ENCODE results near the gene PIBF1. TPM values are rescaled to one million over a fixed set of nuclear protein-coding genes. Genes with fewer than 3 reads are reported as not detected.
"Not testable (repeated sequence)": the region's sequence is repeated elsewhere in the genome, so short reads cannot be mapped to it uniquely, and the experiment has no call there.

PIBF1 gene
- total RNA-seq, 1 donor from 2014 or later = 28.3 TPM

- DNase-seq = no peak
- H3K27me3 ChIP-seq = no peaks in the 10 kb centered on the region
- H3K4me3 ChIP-seq = no peak overlapping the region
- ATAC-seq = no peak
- H3K9me3 ChIP-seq = no peaks in the 10 kb centered on the region
- intact Hi-C loops (cut with DNase I) = no loop called here
- H3K27ac ChIP-seq = no peak overlapping the region
- peaks cover 9% of the 10 kb centered on the region for H3K36me3 ChIP-seq
- peaks cover 3% of the 10 kb centered on the region for H3K4me1 ChIP-seq
- no peak for TF ChIP-seq CTCF (IDR thresholded peaks at IDR 0.05)
Observed at GRCh38 chr13:72805676-72806346, 23.9 kb downstream of the PIBF1 start.

GRCh38 chr13:72806514-72806913 is 24.6 kb downstream of the PIBF1 start:
- intact Hi-C loops (cut with DNase I); H3K36me3 ChIP-seq; H3K27ac ChIP-seq; H3K27me3 ChIP-seq; H3K4me3 ChIP-seq; DNase-seq; H3K9me3 ChIP-seq; H3K4me1 ChIP-seq; ATAC-seq: not testable (repeated sequence)

GRCh38 chr13:72808917-72809500 is 27.1 kb downstream of the PIBF1 start:
- ATAC-seq = no peak

GRCh38 chr13:72820156-72820897 is 38.4 kb downstream of the PIBF1 start:
- H3K4me1 ChIP-seq = no peaks in the 10 kb centered on the region
- no peaks in the 10 kb centered on the region for H3K27me3 ChIP-seq
- peaks cover 31% of the 10 kb centered on the region for H3K36me3 ChIP-seq
- intact Hi-C loops (cut with DNase I) = no loop called here
- H3K4me3 ChIP-seq = no peak overlapping the region
- no peak for DNase-seq
- no peak for TF ChIP-seq CTCF (IDR thresholded peaks at IDR 0.05)
- H3K27ac ChIP-seq = no peak overlapping the region
- ATAC-seq = no peak
- H3K9me3 ChIP-seq = no peaks in the 10 kb centered on the region

More at GRCh38 chr13:72808917-72809500, 27.1 kb downstream of the PIBF1 start:
- TF ChIP-seq CTCF (IDR thresholded peaks at IDR 0.05) = peak; percentile 68
- Histone ChIP-seq H3K4me1 (peaks cover 3% of the 10 kb centered on the region), H3K27ac (no peak overlapping the region), H3K36me3 (peaks cover 9% of the 10 kb centered on the region), H3K9me3 (no peaks in the 10 kb centered on the region), H3K4me3 (no peak overlapping the region), H3K27me3 (no peaks in the 10 kb centered on the region)
- DNase-seq = no peak
- intact Hi-C loops (cut with DNase I) = no loop called here

GRCh38 chr13:72820898-72821279 is 39.0 kb downstream of the PIBF1 start:
- no peak for TF ChIP-seq CTCF (IDR thresholded peaks at IDR 0.05)
- H3K36me3 ChIP-seq = peaks cover 36% of the 10 kb centered on the region
- intact Hi-C loops (cut with DNase I) = no loop called here

GRCh38 chr13:72823081-72823480 is 41.1 kb downstream of the PIBF1 start:
- H3K4me3 ChIP-seq = no peak overlapping the region
- intact Hi-C loops (cut with DNase I) = no loop called here
- H3K27me3 ChIP-seq = no peaks in the 10 kb centered on the region
- no peak overlapping the region for H3K27ac ChIP-seq
- no peak for TF ChIP-seq CTCF (IDR thresholded peaks at IDR 0.05)
- no peaks in the 10 kb centered on the region for H3K9me3 ChIP-seq
- DNase-seq (no peak), ATAC-seq (no peak)
- H3K36me3 ChIP-seq = peaks cover 48% of the 10 kb centered on the region
- H3K4me1 ChIP-seq = no peaks in the 10 kb centered on the region

More at GRCh38 chr13:72820898-72821279, 39.0 kb downstream of the PIBF1 start:
- no peaks in the 10 kb centered on the region for H3K27me3 ChIP-seq
- ATAC-seq (no peak), DNase-seq (no peak)
- H3K9me3 ChIP-seq = no peaks in the 10 kb centered on the region
- no peak overlapping the region for H3K4me3 ChIP-seq
- no peaks in the 10 kb centered on the region for H3K4me1 ChIP-seq
- no peak overlapping the region for H3K27ac ChIP-seq

All from upper lobe of right lung (tissue), 1 donor.